Kidney (tissue), 14 donors: ENCODE measurements around the gene DHX9. TPM values are rescaled to one million over a fixed set of nuclear protein-coding genes. Genes with fewer than 3 reads are reported as not detected.

ENCODE experiments used
- DNase-seq, 5 donors: peaks; one replicate each; pipeline ENCODE4 v3.0.0-alpha.2; 2013 to 2020
- FAIRE-seq: peaks from 2 replicates; lab custom pipeline; 2012; peaks lifted over from hg19 to GRCh38; lab: Jason Lieb, UNC
- H3K27ac ChIP-seq, 2 donors: one replicate each; pipeline ENCODE4 v1.7.0; 2013; ENCODE audit warnings: low read depth in 2 of 2, low read length in 2 of 2, inconsistent platforms in 1 of 2
- H3K27me3 ChIP-seq: one replicate; pipeline ENCODE4 v1.7.1; 2013; ENCODE audit warnings: low read length, inconsistent platforms; ENCODE audit not compliant: control insufficient read depth, insufficient read depth
- H3K36me3 ChIP-seq, 3 donors: one replicate each; pipeline versions ENCODE4 v1.7.0 to v1.7.1; 2013; ENCODE audit warnings: low read length in 3 of 3, control low read depth in 1 of 3, inconsistent platforms in 1 of 3; ENCODE audit not compliant: insufficient read depth in 3 of 3, control insufficient read depth in 2 of 3
- H3K4me1 ChIP-seq, 3 donors: one replicate each; pipeline versions ENCODE4 v1.7.0 to v1.7.1; 2013; ENCODE audit warnings: low read length in 3 of 3, inconsistent platforms in 1 of 3, low read depth in 1 of 3; ENCODE audit not compliant: control insufficient read depth in 2 of 3, insufficient read depth in 2 of 3
- H3K4me3 ChIP-seq, 3 donors: one replicate each; pipeline versions ENCODE4 v1.7.0 to v1.8.1; 2013; ENCODE audit warnings: low read length in 3 of 3, control low read depth in 1 of 3, inconsistent platforms in 1 of 3
- H3K9ac ChIP-seq, 3 donors: one replicate each; pipeline versions ENCODE4 v1.7.0 to v1.7.1; 2013; ENCODE audit warnings: low read length in 3 of 3, control low read depth in 1 of 3, inconsistent platforms in 1 of 3
- H3K9me3 ChIP-seq, 3 donors: one replicate each; pipeline versions ENCODE4 v1.7.0 to v1.7.1; 2013; ENCODE audit warnings: low read length in 3 of 3, control low read depth in 1 of 3, inconsistent platforms in 1 of 3; ENCODE audit not compliant: control insufficient read depth in 2 of 3, insufficient read depth in 1 of 3
- intact Hi-C: fragments of 100-400 bp; cut with DNase I; formaldehyde crosslinking; loops from one replicate; pipeline ENCODE4 v1.11.1; 2022
- polyA plus RNA-seq: library from polyadenylated mRNA; stranded (reverse); fragments of 350-450 nt; fragmentation: Illumina TruSeq; extraction: RNeasy Lipid Tissue Mini Kit (QIAGEN cat#74804); gene quantifications from one replicate; pipeline ENCODE4 v1.2.3, GENCODE V29; 2014; ENCODE audit warnings: low read depth, low replicate concordance; ENCODE audit not compliant: insufficient read depth
- total RNA-seq: library from RNA; stranded (reverse); fragmentation: NEBNext Ultra II Directional; extraction: Animal tissue kit (Norgen Biotek cat#: 25700); gene quantifications from one replicate; pipeline ENCODE4 v1.2.1, GENCODE V29; 2021
- TF ChIP-seq, protein P1 (sequence below): IDR thresholded peaks from 3 replicates; pipeline ENCODE4 v1.5.1; 2012; ENCODE audit warnings: mild to moderate bottlenecking, moderate library complexity, borderline replicate concordance; ENCODE audit not compliant: insufficient read depth; ENCODE audit errors: extremely low read depth
- donor health status: control.
- donor health status: control.
- donor health status: control.
- donor health status: control.
- donor health status: control.
- donor health status: DM: yes; HTN: yes; CAD: no.
- donor health status: Normal renal cell carcinoma (clear cell type).

DHX9 gene
- total and polyA plus RNA-seq, 2 donors from 2014 or later, result 72.3 to 152 TPM

DNA sequence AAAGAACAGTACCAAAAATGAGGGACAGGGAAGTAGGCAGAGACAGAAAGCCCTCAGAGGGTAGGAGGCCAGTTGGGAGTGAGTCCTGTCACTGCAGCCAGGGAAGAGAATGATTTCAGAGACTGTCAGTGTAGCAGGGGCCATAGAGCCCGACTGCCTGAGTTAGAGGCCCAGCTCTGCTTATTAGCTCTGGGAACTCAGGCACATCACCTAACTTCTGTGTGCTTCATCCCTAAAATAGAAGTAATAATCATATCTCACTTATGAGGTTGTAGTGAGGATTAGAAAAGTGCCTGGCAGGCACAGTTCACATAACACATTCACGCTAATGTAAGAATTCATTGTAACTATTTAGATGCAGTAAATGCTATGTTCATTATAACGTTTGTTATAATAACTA, 31.2 kb upstream of the DHX9 start:
- no peak overlapping the region for H3K4me3 ChIP-seq
- peaks cover 0 to 32% (median 11%) of the 10 kb centered on the region in 3 donors for H3K36me3 ChIP-seq
- no peaks in the 10 kb centered on the region for H3K27me3 ChIP-seq
- H3K9ac ChIP-seq, result no peak overlapping the region
- no peaks in the 10 kb centered on the region for H3K4me1 ChIP-seq
- FAIRE-seq (no peak), DNase-seq (no peak)
- TF ChIP-seq, protein P1, sequence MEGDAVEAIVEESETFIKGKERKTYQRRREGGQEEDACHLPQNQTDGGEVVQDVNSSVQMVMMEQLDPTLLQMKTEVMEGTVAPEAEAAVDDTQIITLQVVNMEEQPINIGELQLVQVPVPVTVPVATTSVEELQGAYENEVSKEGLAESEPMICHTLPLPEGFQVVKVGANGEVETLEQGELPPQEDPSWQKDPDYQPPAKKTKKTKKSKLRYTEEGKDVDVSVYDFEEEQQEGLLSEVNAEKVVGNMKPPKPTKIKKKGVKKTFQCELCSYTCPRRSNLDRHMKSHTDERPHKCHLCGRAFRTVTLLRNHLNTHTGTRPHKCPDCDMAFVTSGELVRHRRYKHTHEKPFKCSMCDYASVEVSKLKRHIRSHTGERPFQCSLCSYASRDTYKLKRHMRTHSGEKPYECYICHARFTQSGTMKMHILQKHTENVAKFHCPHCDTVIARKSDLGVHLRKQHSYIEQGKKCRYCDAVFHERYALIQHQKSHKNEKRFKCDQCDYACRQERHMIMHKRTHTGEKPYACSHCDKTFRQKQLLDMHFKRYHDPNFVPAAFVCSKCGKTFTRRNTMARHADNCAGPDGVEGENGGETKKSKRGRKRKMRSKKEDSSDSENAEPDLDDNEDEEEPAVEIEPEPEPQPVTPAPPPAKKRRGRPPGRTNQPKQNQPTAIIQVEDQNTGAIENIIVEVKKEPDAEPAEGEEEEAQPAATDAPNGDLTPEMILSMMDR, result no peak
- intact Hi-C loops, result no loop called here
- no peaks in the 10 kb centered on the region for H3K9me3 ChIP-seq
- no peak overlapping the region for H3K27ac ChIP-seq

- Histone ChIP-seq H3K9ac (no peak overlapping the region), H3K4me3 (no peak overlapping the region), H3K27me3 (no peaks in the 10 kb centered on the region), H3K27ac (no peak overlapping the region), H3K36me3 (peaks cover 0 to 29% (median 15%) of the 10 kb centered on the region in 3 donors), H3K9me3 (no peaks in the 10 kb centered on the region), H3K4me1 (no peaks in the 10 kb centered on the region)
- intact Hi-C loops, result no loop called here
- TF ChIP-seq, protein P1, result no peak
- FAIRE-seq (no peak), DNase-seq (no peak)
Measured at GRCh38 chr1:182809414-182809957, 29.7 kb upstream of the DHX9 start.

GRCh38 chr1:182811975-182812722, 27.0 kb upstream of the DHX9 start:
- Histone ChIP-seq H3K4me1 (no peaks in the 10 kb centered on the region), H3K9ac (no peak overlapping the region), H3K9me3 (no peaks in the 10 kb centered on the region), H3K27ac (no peak overlapping the region), H3K27me3 (no peaks in the 10 kb centered on the region), H3K36me3 (peaks cover 0 to 18% (median 16%) of the 10 kb centered on the region in 3 donors), H3K4me3 (no peak overlapping the region)
- intact Hi-C loops, result no loop called here
- no peak for FAIRE-seq
- no peak for DNase-seq
- TF ChIP-seq, protein P1, result no peak
